NCI-H510A treated with DMSO at 0.1 percent for 48 hours (cell line): ENCODE results near the gene CEP55.

Experiments
- DNase-seq: peaks from one replicate; lab custom pipeline; 2025; lab: John Stamatoyannopoulos, UW

Gene CEP55

GRCh38 chr10:93469454-93469853 is 27.0 kb upstream of the CEP55 start:
- DNase-seq: no peak

- DNase-seq: no peak
These were observed 25.2 kb upstream of the CEP55 start for GRCh38 chr10:93471110-93471651.

DNA sequence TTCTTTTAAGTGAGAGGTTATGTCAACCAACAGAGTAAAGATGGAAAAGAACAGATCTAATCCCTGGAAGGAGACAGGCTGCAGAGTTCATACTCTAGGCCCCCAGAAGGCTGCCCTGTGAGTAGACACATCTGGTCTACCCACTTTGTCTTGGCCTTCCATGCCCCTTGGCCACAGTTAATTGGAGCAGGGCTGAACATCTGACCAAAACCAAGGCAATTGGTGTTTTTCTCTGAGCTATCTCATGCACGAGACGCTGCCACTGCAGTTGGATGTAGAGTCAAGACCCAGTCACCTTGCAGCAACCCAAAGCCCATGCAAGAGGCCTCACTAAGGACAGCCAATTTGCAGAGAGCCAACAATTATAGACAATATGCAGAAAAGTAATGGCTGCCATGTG is 23.3 kb upstream of the CEP55 start:
- DNase-seq: no peak

GRCh38 chr10:93473804-93474472 is 22.5 kb upstream of the CEP55 start:
- DNase-seq: no peak

GRCh38 chr10:93475227-93475626 is 21.2 kb upstream of the CEP55 start:
- no peak for DNase-seq

DNA sequence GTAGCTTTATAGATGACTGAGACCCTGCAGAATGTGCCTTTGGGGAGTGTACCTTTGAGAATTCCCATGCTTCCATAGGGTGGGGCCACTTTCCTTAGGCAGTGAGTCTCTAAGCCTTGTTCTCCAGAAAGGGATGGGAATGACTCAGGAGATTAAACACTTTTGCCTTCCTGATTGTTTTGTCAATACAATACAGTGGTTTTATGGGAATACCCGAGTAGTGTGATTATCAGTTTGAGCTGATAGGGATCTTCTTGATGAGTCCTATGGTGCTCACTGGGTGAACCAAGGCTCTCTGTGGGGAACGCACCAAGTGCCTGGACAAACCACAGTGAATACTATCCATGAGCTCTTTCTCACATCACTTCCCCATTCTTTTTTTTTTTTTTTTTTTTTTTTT is 20.5 kb upstream of the CEP55 start:
- DNase-seq: no peak

- DNase-seq: no peak
These were observed 19.7 kb upstream of the CEP55 start for GRCh38 chr10:93476756-93477155.

- no peak for DNase-seq
These were observed 17.5 kb upstream of the CEP55 start for GRCh38 chr10:93478873-93479272.

DNA sequence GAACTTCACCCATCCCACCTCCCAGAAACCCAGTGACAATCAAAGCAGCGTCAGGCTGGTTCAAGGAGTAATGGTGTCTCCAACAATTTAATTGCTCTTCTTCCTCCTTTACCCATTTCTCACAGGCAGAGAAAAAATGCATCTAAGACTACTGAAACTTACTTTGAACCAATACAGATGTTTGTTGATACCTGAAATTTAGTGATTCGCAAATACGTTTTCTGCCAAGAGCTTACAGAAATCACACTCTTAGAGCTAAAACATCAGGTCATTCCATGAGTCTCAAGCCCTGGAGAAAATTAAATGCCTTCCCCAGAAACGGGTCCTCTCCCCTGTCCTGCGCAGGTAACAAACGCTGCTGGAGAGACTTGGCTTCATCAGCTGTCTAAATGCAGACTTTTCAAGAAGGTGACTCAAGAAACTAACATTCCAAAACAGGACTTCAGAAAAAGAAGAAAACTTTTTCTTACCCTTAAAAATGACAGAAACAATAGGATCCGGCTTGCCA is 14.7 kb upstream of the CEP55 start:
- no peak for DNase-seq

GRCh38 chr10:93482145-93482834 is 14.1 kb upstream of the CEP55 start, which contains the start of gene MYOF:
Gene MYOF (minus strand): TSS chr10:93482334. CDS start chr10:93482194, 140 bp downstream.
- peak; percentile 80 for DNase-seq

DNA sequence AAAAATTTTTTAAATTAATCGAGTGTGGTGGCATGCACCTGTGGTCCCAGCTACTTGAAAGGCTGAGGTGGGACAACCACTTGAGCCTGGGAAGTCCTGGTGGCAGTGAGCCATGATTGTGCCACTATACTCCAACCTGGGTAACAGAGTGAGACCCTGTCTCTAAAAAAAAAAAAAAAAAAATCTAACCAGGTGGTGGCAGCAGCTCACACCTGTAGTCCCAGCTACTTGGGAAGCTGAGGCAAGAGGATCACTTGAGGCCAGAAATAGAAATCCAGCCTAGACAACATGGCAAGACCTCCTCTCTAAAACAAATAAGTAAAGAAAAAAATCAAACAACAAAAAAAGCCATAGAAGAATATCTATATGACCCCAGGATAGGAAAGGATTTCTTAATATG is 10.7 kb upstream of the CEP55 start:
- no peak for DNase-seq

- DNase-seq: no peak
These were observed 7.4 kb upstream of the CEP55 start for GRCh38 chr10:93488956-93489528.

DNA sequence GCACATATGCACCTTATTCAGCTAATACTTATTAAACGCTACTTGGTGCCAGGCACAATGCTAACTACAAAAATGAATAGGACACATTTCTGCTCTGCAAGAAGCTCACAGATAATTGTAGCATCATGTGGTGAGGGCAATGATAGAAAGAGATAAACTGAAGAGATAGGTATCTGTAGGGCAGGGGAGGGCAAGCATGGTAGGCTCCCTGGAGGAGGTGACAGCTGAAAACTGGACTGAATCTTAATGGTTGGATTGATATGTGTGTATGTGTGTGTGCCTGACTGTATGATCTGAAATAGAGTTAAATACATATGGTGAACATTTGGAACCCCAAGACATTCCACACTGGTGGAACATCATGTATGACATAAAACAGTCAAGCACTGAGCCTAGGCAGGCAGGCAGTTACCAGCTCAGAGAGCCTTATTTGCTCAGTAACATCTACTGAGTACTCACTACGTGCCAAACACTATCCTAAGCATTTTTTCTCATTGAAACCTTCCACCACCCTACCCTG is 4.8 kb upstream of the CEP55 start:
- DNase-seq: no peak

DNA sequence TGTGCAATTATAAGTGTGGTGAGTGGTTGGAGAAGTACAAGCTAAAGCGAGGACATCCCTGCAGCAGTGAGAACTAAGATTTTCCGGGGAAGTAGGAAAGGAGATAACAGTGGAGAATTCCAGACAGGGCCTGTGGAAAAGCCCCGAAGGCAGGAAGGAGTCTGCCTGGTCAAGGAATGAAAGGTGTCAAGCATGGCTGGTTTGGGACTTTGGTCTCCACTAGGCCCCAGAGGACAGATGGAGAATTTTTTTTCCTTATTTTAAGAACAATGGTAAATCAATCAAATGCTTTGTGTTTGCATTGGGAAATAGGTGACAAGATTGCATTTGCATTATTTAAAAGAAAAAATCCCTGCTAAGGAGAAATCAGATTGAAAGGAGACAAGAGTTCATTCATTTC is 3.2 kb upstream of the CEP55 start:
- DNase-seq: no peak

DNA sequence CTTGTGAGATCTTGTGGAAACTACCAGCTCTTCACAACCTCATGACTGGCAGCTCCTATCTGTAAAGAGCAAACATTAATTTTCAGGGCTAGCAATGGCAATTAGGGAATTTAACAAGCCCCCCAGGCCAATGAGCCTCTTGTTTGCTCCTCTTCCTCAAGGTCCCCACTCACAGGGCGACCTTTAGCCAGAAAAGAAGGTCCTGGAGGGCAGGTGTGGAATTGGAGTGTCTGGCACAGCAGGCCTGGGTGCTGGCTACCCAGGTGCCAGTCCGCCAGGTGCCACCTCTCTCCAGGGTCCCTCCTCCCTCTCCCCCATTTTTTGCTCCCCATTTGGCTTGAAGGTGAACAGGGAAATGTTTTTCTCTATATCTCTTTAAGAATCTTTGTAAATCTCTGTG is 1.9 kb upstream of the CEP55 start:
- DNase-seq: no peak

DNA sequence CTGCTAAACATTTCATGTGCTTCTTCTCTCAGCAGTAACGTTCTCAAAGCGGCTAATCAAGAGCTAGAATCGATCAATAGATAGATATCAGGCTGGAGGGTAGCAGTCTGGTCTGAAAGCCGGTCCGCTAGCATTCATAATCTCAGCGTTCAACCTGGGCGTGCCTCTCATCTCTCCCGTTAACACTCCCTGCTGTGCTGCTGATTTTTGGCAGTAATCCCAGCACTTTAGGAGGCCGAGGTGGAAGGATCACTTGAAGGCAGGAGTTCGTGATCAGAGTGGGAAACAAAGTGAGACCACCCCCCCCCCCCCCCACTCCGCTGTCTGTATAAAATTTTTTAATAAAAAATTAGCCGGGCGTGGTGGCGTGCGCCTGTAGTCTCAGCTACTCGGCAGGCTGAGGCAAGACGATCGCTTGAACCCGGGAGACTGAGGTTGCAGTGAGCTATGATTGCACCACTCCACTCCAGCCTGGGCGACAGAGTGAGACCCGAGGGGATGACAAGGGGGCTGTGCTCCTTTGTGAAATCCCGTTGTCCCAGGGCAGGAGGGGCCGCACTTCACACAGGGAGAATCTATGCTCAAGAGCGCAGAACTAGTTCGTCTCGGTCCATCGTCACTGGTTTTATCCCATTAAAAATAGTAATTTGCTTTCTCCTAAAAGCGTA is 624 bp upstream of the CEP55 start:
- peak; percentile 31 for DNase-seq

- no peak for DNase-seq
These were observed 1.8 kb downstream of the CEP55 start for GRCh38 chr10:93498166-93498565.

DNA sequence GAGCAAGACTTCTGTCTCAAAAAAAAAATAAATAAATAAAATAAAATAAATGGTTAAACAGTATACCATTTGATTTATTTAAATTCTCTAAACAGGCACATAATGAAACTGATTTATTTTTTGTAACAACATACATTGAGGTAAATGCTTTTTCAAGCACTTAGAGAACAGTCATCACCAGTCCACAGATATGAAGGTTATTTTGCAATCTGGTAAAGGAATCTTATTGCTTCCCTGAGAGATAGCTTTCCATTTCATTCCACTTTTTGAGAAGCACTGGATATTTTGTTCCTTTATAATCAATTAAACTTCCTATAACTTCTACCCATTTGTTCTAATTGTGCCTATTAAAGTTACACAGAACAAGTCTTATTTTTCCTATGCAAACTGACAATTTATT is 5.2 kb downstream of the CEP55 start:
- no peak for DNase-seq

DNA sequence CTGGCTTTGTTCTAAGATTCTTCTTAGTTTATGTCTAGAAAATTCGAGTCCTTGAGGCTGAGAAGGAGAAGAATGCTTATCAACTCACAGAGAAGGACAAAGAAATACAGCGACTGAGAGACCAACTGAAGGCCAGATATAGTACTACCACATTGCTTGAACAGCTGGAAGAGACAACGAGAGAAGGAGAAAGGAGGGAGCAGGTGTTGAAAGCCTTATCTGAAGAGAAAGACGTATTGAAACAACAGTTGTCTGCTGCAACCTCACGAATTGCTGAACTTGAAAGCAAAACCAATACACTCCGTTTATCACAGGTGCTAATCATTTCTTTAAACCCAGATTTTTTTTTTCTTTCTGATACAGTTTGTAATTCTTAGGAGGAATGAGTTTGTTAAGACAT is 6.7 kb downstream of the CEP55 start:
- DNase-seq: no peak

GRCh38 chr10:93505075-93505474 is 8.7 kb downstream of the CEP55 start:
- DNase-seq: no peak

- DNase-seq: no peak
These were observed 13.4 kb downstream of the CEP55 start for GRCh38 chr10:93509816-93510215.

DNA sequence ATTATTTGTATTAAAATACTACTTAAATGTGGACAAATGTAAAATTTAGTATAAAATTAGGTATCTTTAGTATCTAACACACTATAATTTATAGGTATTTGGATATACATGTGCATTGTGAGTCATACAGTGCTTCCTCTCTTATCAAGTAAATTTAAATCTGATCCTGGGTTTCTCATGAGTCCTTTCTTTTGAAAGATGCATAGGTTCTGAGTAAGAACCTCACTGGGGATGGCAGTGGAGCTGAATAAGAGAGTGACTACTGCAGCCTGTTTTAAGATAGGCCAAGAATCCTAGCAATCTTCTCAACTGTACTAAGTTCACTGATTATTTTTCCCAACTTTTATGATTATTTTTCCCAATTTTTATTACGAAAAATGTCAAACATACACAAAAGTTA is 16.2 kb downstream of the CEP55 start:
- DNase-seq: no peak
